HG03378 (cell line): Measurements from ENCODE around the gene ARID4A.
A peak's percentile ranks its signal among the peaks of the same experiment; 100 is the strongest.
"Not testable (repeated sequence)": the region's sequence is repeated elsewhere in the genome, so short reads cannot be mapped to it uniquely, and the experiment has no call there.

ENCODE experiments used
- ATAC-seq: cut with Tn5 transposase; IDR thresholded peaks from one replicate; pipeline ENCODE4 v1.9.1; 2021; ENCODE audit warnings: mild to moderate bottlenecking, moderate library complexity; ENCODE audit not compliant: unreplicated experiment

Gene ARID4A

GRCh38 chr14:58288106-58288792, 10.1 kb upstream of the ARID4A start:
- ATAC-seq = no peak

DNA sequence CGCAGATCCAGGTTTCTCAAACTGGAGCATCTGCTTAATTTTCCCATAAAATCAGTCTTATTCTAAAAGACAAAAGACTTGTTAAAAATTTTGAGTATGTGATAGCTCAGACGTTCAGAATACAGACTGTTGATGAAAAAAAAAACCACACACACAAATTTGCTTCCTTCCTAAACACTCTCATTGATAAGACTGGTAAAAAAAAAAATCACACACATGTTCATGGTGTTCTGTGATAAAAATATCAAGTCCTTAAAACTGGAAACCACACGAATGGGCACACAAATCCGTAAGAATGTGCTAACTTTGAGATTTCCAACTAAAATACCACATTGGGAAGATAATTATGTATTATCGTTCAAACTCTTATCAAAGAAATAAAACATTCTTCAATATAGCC, 6.7 kb upstream of the ARID4A start:
- ATAC-seq = no peak

GRCh38 chr14:58292187-58292586, 6.2 kb upstream of the ARID4A start:
- no peak for ATAC-seq

DNA sequence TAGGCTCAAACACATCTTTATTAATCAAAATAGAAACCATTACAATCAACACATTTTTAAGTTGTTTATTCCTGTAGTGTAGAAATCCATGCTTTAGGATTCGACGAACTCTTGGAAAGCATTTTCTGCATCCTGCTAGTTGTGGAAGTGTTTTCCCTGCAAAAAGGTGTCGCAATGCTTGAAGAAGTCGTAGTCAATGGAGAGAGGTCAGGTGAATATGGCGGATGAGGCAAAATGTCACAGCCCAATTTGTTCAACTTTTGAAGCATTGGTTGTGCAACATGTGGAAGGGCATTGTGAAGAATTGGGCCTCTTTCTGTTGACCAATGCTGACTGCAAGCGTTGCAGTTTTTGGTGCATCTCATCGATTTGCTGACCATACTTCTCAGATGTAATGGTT, 4.2 kb upstream of the ARID4A start:
- ATAC-seq = no peak

- no peak for ATAC-seq
Observed at GRCh38 chr14:58296726-58297125, 1.6 kb upstream of the ARID4A start.

DNA sequence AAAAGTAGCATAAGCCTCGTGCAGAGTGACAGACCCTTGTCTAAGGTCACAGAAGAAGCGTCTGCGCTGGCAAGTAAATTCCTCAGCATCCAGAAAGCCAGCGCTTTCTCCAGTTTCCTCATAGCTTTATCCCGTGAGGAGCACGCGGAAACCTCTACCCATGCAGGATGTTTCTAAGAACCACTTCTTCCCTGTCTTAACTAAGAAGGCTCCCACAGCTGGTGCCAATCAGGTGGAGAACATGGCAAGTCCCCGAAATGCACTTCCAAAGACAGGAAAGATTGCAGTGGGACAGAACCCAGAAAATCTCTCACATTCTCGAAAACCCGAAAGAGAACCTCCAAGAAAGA, 968 bp upstream of the ARID4A start:
- peak; percentile 1 for ATAC-seq

DNA sequence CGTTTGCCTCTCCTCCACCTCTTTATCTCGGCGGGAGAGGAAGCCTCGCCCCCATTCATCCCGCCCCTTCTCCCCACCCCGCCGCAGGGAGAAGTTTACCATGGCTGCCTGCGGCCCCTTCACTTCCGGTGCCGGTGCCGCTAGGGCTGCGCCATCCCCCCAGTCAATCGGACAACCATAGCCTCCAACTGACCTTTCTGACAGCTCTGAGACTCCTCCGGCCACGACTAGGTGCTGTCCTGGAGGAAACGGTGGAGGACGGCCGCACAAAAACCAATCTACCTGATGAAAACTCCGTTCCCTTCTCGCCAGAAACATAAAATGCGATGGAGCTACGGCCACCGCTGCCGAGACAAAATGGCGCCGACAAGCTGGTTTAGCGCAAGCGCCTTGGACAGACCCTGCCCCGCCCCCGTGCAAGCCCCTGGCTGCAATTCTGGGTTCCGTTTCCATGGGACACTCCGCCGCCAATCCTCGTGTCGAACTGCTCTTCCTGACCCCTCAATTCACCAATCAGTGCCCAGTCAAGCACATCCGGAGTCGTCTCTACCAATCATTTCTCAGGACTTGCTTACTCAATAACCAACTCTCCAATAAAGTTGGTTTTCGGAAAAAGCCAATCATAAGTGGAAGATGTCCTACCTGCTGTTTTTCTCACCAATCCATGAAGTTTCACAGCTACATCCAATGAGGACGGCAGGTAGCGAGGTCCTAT, 436 bp upstream of the ARID4A start:
- peak; percentile 86 for ATAC-seq

- ATAC-seq = no peak
Observed at GRCh38 chr14:58299401-58300330, 1.3 kb downstream of the ARID4A start.

DNA sequence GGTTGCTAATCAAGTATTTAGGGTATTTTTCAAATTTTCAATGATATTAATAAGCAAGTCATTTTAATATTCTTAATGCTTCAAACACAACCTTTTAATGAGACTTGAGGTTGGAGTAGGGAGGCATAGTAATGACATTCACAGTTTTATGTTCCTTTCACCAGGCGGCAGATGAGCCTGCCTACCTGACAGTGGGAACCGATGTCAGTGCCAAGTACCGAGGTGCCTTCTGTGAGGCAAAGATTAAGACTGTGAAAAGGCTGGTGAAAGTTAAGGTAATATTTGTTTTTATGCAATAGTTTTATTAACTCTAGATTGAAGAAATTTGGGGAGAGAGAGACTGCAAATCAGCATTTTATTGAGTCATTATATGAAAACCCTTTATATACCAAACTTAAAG, 3.1 kb downstream of the ARID4A start:
- ATAC-seq = no peak

DNA sequence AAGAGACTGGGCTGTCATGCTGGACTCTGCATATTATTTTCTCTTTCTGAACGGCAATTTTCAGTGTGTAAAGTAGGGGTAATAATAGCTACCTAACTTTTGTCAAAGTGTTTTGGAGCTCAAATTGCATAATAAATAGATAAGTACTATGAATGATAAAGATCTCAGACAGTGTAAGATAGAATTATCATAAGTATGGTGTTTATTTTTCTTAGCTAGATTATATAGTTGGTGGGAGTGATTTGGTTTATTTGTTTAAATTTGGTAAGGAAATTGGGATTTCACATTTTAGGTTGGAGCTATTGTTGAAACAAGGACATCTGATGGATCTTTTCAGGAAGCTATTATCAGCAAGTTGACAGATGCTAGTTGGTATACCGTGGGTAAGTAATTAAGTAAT, 7.4 kb downstream of the ARID4A start:
- no peak for ATAC-seq

DNA sequence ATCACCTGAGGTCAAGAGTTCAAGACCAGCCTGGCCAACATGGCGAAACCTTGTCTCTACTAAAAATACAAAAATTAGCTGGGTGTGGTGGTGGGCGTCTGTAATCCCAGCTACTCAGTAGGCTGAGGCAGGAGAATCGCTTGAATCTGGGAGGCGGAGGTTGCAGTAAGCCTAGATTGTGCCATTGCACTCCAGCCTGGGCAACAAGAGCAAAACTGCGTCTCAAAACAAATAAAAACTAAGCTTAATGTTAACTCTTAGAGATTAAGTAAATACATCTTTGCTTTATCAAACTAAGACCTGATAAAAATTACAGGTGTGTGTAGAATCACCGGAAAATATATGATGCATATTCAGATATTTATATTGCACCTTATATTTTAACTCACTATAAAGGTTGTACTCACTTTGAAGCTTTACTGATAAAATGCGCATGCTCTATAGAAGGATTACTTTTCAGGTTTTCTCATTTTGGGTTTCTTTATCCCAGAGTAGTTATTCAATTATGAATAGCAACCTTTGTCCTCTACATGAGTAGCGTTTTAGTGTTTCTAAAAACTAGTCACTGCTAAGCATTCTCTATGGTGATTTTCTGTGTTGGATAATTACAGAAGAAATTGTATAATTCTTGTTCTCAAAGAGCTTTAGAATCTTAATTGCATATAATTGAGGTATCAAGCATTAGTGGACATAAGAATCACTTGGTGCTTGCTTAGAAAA, 9.4 kb downstream of the ARID4A start:
- ATAC-seq = no peak

GRCh38 chr14:58309086-58309485, 10.7 kb downstream of the ARID4A start:
- ATAC-seq = no peak

GRCh38 chr14:58313699-58314098, 15.3 kb downstream of the ARID4A start:
- ATAC-seq = no peak

DNA sequence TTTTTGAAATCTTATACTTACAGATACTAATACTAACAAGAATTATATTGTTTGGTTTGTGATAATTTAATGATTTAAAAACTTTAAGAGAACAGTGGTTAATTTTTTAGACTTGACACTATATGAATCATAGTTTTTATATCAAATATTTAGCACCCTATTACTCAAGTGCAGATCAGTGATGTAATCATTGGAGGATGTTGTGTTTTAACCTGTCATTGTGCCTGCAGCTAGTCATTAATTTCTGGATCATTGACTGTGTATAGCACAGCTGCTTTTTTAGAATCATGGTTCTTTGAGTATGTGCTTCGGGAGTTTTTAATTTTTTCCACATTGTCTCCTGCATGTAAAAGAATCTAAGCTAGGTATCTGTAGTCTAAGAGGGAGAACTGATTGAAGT, 17.3 kb downstream of the ARID4A start:
- ATAC-seq = no peak

GRCh38 chr14:58327019-58327418, 28.7 kb downstream of the ARID4A start:
- no peak for ATAC-seq

DNA sequence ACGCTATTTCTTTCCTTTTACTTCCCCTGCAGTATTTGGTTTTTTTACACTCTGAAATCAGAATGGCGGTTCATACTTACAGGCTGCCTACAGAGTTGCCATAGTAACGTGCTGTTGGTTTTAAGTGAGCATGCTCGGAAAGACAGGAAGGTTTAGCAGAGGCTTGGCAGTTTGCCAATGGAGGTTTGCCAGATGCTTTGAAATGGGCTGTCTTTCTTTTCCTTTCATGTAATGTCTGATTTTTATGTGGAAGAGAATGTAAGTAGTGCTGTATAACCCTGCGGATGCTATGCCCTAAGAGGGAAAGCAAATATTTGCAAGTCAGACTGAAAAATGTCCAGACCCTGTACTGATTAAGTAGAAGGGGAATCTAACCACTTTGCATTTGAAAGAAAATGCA, 32.8 kb downstream of the ARID4A start:
- peak; percentile 91 for ATAC-seq

- ATAC-seq = no peak
Observed at GRCh38 chr14:58332561-58332960, 34.2 kb downstream of the ARID4A start.

- ATAC-seq = not testable (repeated sequence)
Observed at GRCh38 chr14:58339666-58340065, 41.3 kb downstream of the ARID4A start.

GRCh38 chr14:58341152-58341748, 42.9 kb downstream of the ARID4A start:
- no peak for ATAC-seq

DNA sequence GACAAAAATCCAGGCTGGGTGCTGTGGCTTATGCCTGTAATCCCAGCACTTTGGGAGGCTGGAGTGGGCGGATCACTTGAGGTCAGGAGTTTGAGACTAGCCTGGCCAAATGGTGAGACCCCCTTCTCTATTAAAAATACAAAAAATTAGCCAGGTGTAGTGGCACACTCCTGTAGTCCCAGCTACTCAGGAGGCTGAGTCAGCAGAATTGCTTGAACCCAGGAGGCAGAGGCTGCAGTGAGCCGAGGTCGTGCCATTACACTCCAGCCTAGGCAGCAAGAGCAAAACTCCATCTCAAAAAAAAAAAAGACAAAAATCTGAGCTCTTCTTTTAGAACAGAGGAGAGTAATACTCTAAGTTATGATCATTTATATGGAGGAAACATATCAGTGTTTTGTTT, 45.2 kb downstream of the ARID4A start:
- ATAC-seq = not testable (repeated sequence)
